HEK293 (cell line): ENCODE measurements around the gene ATP2C1.

Source experiments
- CTCF ChIA-PET: fragments of 350-600 bp; formaldehyde crosslinking; extraction: SDS; loops from one replicate; lab custom pipeline; 2021; ENCODE audit warnings: antibody characterized with exemption; lab: Yijun Ruan, JAX
- POLR2A ChIA-PET: fragments of 300-600 bp; formaldehyde crosslinking; extraction: SDS; loops from one replicate; lab custom pipeline; 2020; ENCODE audit warnings: antibody characterized with exemption, inconsistent platforms; lab: Yijun Ruan, JAX
- H3K27ac ChIP-seq: fragments of 200-500 bp; sonication (Bioruptor generic); 2 replicates; pipeline ENCODE4 v1.5.1; 2014; ENCODE audit warnings: low read depth, low read length, control low read depth, inconsistent platforms; ENCODE audit errors: extremely low read depth
- H3K36me3 ChIP-seq, 2 experiments: fragments of 200-500 bp in 1 of 2; sonication (Bioruptor generic) in 1 of 2; 1 replicate in 1 of 2; 2 replicates in 1 of 2; pipeline ENCODE4 v1.5.1; 2014 to 2017; ENCODE audit warnings: inconsistent platforms in 2 of 2, low read length in 2 of 2; ENCODE audit not compliant: control insufficient read depth in 2 of 2, insufficient read depth in 1 of 2
- H3K4me1 ChIP-seq: fragments of 200-500 bp; sonication (Bioruptor generic); 2 replicates; pipeline ENCODE4 v1.5.1; 2014; ENCODE audit warnings: mild to moderate bottlenecking, low read length, inconsistent platforms; ENCODE audit not compliant: control insufficient read depth, insufficient read depth
- H3K4me3 ChIP-seq: 2 replicates; pipeline ENCODE4 v1.5.1; 2011; ENCODE audit warnings: low read depth, mild to moderate bottlenecking, control low read depth, low read length, moderate library complexity
- H3K9me3 ChIP-seq: fragments of 200-500 bp; sonication (Bioruptor generic); 2 replicates; pipeline ENCODE4 v1.5.1; 2014; ENCODE audit warnings: low read depth, low read length, inconsistent platforms; ENCODE audit not compliant: control insufficient read depth, insufficient read depth
- ATF2 ChIP-seq: fragments of 450-650 bp; formaldehyde crosslinking; IDR thresholded peaks from 2 replicates; pipeline ENCODE4 v1.5.1; 2016; ENCODE audit warnings: missing biosample characterization, missing genetic modification characterization, low read depth
- BCL11A ChIP-seq: fragments of 450-650 bp; formaldehyde crosslinking; IDR thresholded peaks from 2 replicates; pipeline ENCODE4 v1.5.1; 2016; ENCODE audit warnings: low read depth, missing biosample characterization, missing genetic modification characterization
- KLF10 ChIP-seq: fragments of 450-650 bp; IDR thresholded peaks from 2 replicates; pipeline ENCODE4 v1.5.1; 2018; ENCODE audit warnings: missing biosample characterization, mild to moderate bottlenecking, missing genetic modification characterization
- MZF1 ChIP-seq: fragments of 450-650 bp; formaldehyde crosslinking; IDR thresholded peaks from 2 replicates; pipeline ENCODE4 v1.5.1; 2017; ENCODE audit warnings: missing biosample characterization, missing genetic modification characterization, borderline replicate concordance
- PRDM4 ChIP-seq: fragments of 450-650 bp; formaldehyde crosslinking; IDR thresholded peaks from 2 replicates; pipeline ENCODE4 v1.5.1; 2017; ENCODE audit warnings: missing biosample characterization, missing genetic modification characterization
- RBAK ChIP-seq: fragments of 450-650 bp; formaldehyde crosslinking; IDR thresholded peaks from 2 replicates; pipeline ENCODE4 v1.5.1; 2016; ENCODE audit warnings: missing biosample characterization, missing genetic modification characterization
- REST ChIP-seq: fragments of 450-650 bp; formaldehyde crosslinking; IDR thresholded peaks from 2 replicates; pipeline ENCODE4 v1.5.1; 2016; ENCODE audit warnings: missing biosample characterization, missing genetic modification characterization
- SP7 ChIP-seq: fragments of 450-650 bp; formaldehyde crosslinking; IDR thresholded peaks from 2 replicates; pipeline ENCODE4 v1.5.1; 2016; ENCODE audit warnings: missing biosample characterization, missing genetic modification characterization
- ZBTB8A ChIP-seq: fragments of 450-650 bp; formaldehyde crosslinking; IDR thresholded peaks from 2 replicates; pipeline ENCODE4 v1.5.1; 2016; ENCODE audit warnings: missing biosample characterization, missing genetic modification characterization
- ZNF223 ChIP-seq: fragments of 450-650 bp; formaldehyde crosslinking; IDR thresholded peaks from 2 replicates; pipeline ENCODE4 v1.5.1; 2016; ENCODE audit warnings: missing biosample characterization, missing genetic modification characterization
- ZNF248 ChIP-seq: fragments of 450-650 bp; formaldehyde crosslinking; IDR thresholded peaks from 2 replicates; pipeline ENCODE4 v1.5.1; 2017; ENCODE audit warnings: missing biosample characterization, missing genetic modification characterization
- ZNF433 ChIP-seq: fragments of 450-650 bp; formaldehyde crosslinking; IDR thresholded peaks from 2 replicates; pipeline ENCODE4 v1.5.1; 2016; ENCODE audit warnings: missing biosample characterization, missing genetic modification characterization, low read depth
- ZNF48 ChIP-seq: fragments of 450-650 bp; formaldehyde crosslinking; IDR thresholded peaks from 2 replicates; pipeline ENCODE4 v1.5.1; 2016; ENCODE audit warnings: missing biosample characterization, missing genetic modification characterization
- ZNF549 ChIP-seq: fragments of 450-650 bp; IDR thresholded peaks from 2 replicates; pipeline ENCODE4 v1.5.1; 2018; ENCODE audit warnings: missing biosample characterization, missing genetic modification characterization, mild to moderate bottlenecking, inconsistent platforms, moderate library complexity
- ZNF585B ChIP-seq: fragments of 450-650 bp; formaldehyde crosslinking; IDR thresholded peaks from 2 replicates; pipeline ENCODE4 v1.5.1; 2016; ENCODE audit warnings: missing biosample characterization, missing genetic modification characterization
- ZNF654 ChIP-seq: fragments of 450-650 bp; formaldehyde crosslinking; IDR thresholded peaks from 2 replicates; pipeline ENCODE4 v1.5.1; 2016; ENCODE audit warnings: low read depth, missing biosample characterization, missing genetic modification characterization
- ZNF843 ChIP-seq: fragments of 450-650 bp; formaldehyde crosslinking; IDR thresholded peaks from 2 replicates; pipeline ENCODE4 v1.5.1; 2016; ENCODE audit warnings: missing biosample characterization, missing genetic modification characterization
- ZSCAN16 ChIP-seq: fragments of 450-650 bp; formaldehyde crosslinking; IDR thresholded peaks from 2 replicates; pipeline ENCODE4 v1.5.1; 2016; ENCODE audit warnings: missing biosample characterization, missing genetic modification characterization

ATP2C1 gene

GRCh38 chr3:130956721-130957120 is 62.8 kb downstream of the ATP2C1 start:
- H3K36me3 ChIP-seq, result peaks cover 10 to 25% of the 10 kb centered on the region in 2 experiments; a peak in 2 of 3 replicates
- CTCF ChIA-PET, result interaction anchor here (1.0 kb wide), 1 partner anchor 197 kb away, joined by 3 read pairs; no protein-coding TSS in a partner anchor
- no peak overlapping the region for H3K4me3 ChIP-seq
- H3K27ac ChIP-seq, result no peak overlapping the region
- POLR2A ChIA-PET, result no interaction called here
- no peaks in the 10 kb centered on the region for H3K9me3 ChIP-seq
- TF ChIP-seq ATF2 (no peak), ZNF48 (no peak), MZF1 (tag by site-specific recombination) (no peak), RBAK (no peak), ZBTB8A (no peak), ZNF549 (tag by site-specific recombination) (no peak), BCL11A (tag by site-specific recombination) (no peak), ZSCAN16 (tag by site-specific recombination) (no peak), ZNF585B (no peak), ZNF843 (tag by site-specific recombination) (no peak), PRDM4 (no peak), ZNF223 (no peak), ZNF654 (no peak), KLF10 (no peak), ZNF433 (tag by site-specific recombination) (no peak), ZNF248 (tag by site-specific recombination) (no peak)
- TF ChIP-seq, all 188 proteins: peak for 0
- 0 out of 2 replicates have a peak, but pooled peaks cover 2% of the 10 kb centered on the region for H3K4me1 ChIP-seq

GRCh38 chr3:130960139-130960795 is 66.4 kb downstream of the ATP2C1 start:
- peaks cover 10 to 27% of the 10 kb centered on the region in 2 experiments; a peak in 2 of 3 replicates for H3K36me3 ChIP-seq
- CTCF ChIA-PET, result no interaction called here
- no peaks in the 10 kb centered on the region for H3K9me3 ChIP-seq
- H3K4me1 ChIP-seq, result 0 out of 2 replicates have a peak, but pooled peaks cover 2% of the 10 kb centered on the region
- H3K4me3 ChIP-seq, result no peak overlapping the region
- H3K27ac ChIP-seq, result no peak overlapping the region
- POLR2A ChIA-PET, result no interaction called here
- TF ChIP-seq SP7 (tag by site-specific recombination) (peak; percentile 28; the same call in 1 of the 2 replicates), REST (tag by site-specific recombination) (no peak)
